Fibroblast of the aortic adventitia (primary cell): ENCODE results near the gene MYH11. TPM values are rescaled to one million over a fixed set of nuclear protein-coding genes. Genes with fewer than 3 reads are reported as not detected.
"Not testable (repeated sequence)": the region's sequence is repeated elsewhere in the genome, so short reads cannot be mapped to it uniquely, and the experiment has no call there.

ENCODE experiments used
- DNase-seq: peaks from one replicate; pipeline ENCODE4 v3.0.0-alpha.2; 2010; ENCODE audit warnings: low read depth
- H3K4me3 ChIP-seq: 2 replicates; pipeline ENCODE4 v1.5.1; 2011; ENCODE audit warnings: low read depth, mild to moderate bottlenecking, control low read depth, low read length, moderate library complexity
- CTCF ChIP-seq: IDR thresholded peaks from 2 replicates; pipeline ENCODE4 v1.5.1; 2011; ENCODE audit warnings: mild to moderate bottlenecking, low read length, control low read depth, inconsistent platforms; ENCODE audit not compliant: insufficient read depth
- total RNA-seq: library from RNA; depleted of rRNA; stranded (reverse); fragments of >200 nt; gene quantifications from 2 replicates; pipeline ENCODE4 v1.2.3, GENCODE V29; 2012; ENCODE audit warnings: low replicate concordance

The MYH11 gene
- total RNA-seq, 1 donor = not detected

GRCh38 chr16:15854906-15855703 is 1.7 kb downstream of the MYH11 start:
- no peak for DNase-seq
- no peak for TF ChIP-seq CTCF

GRCh38 chr16:15854061-15854460 is 2.8 kb downstream of the MYH11 start:
- DNase-seq = no peak
- H3K4me3 ChIP-seq = no peak overlapping the region
- TF ChIP-seq CTCF = no peak

More at GRCh38 chr16:15854906-15855703, 1.7 kb downstream of the MYH11 start:
- no peak overlapping the region for H3K4me3 ChIP-seq

GRCh38 chr16:15853021-15853420 is 3.8 kb downstream of the MYH11 start:
- no peak overlapping the region for H3K4me3 ChIP-seq
- no peak for DNase-seq
- no peak for TF ChIP-seq CTCF

GRCh38 chr16:15850555-15850954 is 6.3 kb downstream of the MYH11 start:
- not testable (repeated sequence) for DNase-seq, H3K4me3 ChIP-seq

GRCh38 chr16:15849209-15849981 is 7.4 kb downstream of the MYH11 start:
- no peak overlapping the region for H3K4me3 ChIP-seq
- TF ChIP-seq CTCF = no peak
- DNase-seq = no peak

- TF ChIP-seq CTCF = no peak
- no peak for DNase-seq
- no peak overlapping the region for H3K4me3 ChIP-seq
Observed at GRCh38 chr16:15847611-15848175, 9.1 kb downstream of the MYH11 start.

- H3K4me3 ChIP-seq = no peak overlapping the region
- TF ChIP-seq CTCF = no peak
- DNase-seq = no peak
Observed at GRCh38 chr16:15846510-15846909, 10.3 kb downstream of the MYH11 start.
